CD4-positive, alpha-beta T cell treated with Interleukin-15 for 1 hour (primary cell): ENCODE measurements around the gene RGL3.
"Not testable (repeated sequence)": the region's sequence is repeated elsewhere in the genome, so short reads cannot be mapped to it uniquely, and the experiment has no call there.

Experiments
- DNase-seq: peaks from one replicate; pipeline ENCODE4 v3.0.0-alpha.2; 2020

Gene RGL3

GRCh38 chr19:11418549-11419506, at the start of gene RGL3:
TSS of gene RGL3 (minus strand) at chr19:11419314. CDS start at chr19:11419278, 36 bp downstream.
- DNase-seq = peak; percentile 41

- DNase-seq = not testable (repeated sequence)
Measured at GRCh38 chr19:11468266-11468845, 49.2 kb upstream of the RGL3 start.

GRCh38 chr19:11465600-11465999, 46.5 kb upstream of the RGL3 start:
- DNase-seq = no peak

GRCh38 chr19:11464333-11465265, 45.5 kb upstream of the RGL3 start:
- no peak for DNase-seq

- DNase-seq = no peak
Measured at GRCh38 chr19:11463391-11463790, 44.3 kb upstream of the RGL3 start.

GRCh38 chr19:11461453-11461852, 42.3 kb upstream of the RGL3 start:
- DNase-seq = no peak

- DNase-seq = no peak
Measured at GRCh38 chr19:11460207-11460606, 41.1 kb upstream of the RGL3 start.

- DNase-seq = not testable (repeated sequence)
Measured at GRCh38 chr19:11458912-11459311, 39.8 kb upstream of the RGL3 start.

- no peak for DNase-seq
Measured at GRCh38 chr19:11458236-11458900, 39.3 kb upstream of the RGL3 start.

- DNase-seq = no peak
Measured at GRCh38 chr19:11457831-11458230, 38.7 kb upstream of the RGL3 start.

- no peak for DNase-seq
Measured at GRCh38 chr19:11457115-11457514, 38.0 kb upstream of the RGL3 start.

- DNase-seq = no peak
Measured at GRCh38 chr19:11456659-11457058, 37.5 kb upstream of the RGL3 start.

- not testable (repeated sequence) for DNase-seq
Measured at GRCh38 chr19:11455233-11455554, 36.1 kb upstream of the RGL3 start.

- DNase-seq = no peak
Measured at GRCh38 chr19:11453468-11454341, 34.6 kb upstream of the RGL3 start.

GRCh38 chr19:11452620-11453310, 33.7 kb upstream of the RGL3 start:
- no peak for DNase-seq

GRCh38 chr19:11451871-11452619, 32.9 kb upstream of the RGL3 start:
- DNase-seq = no peak

- no peak for DNase-seq
Measured at GRCh38 chr19:11451327-11451870, 32.3 kb upstream of the RGL3 start.

- no peak for DNase-seq
Measured at GRCh38 chr19:11450570-11451326, 31.6 kb upstream of the RGL3 start.

- DNase-seq = no peak
Measured at GRCh38 chr19:11448923-11449554, 29.9 kb upstream of the RGL3 start.
